ENCODE measurements around the gene PKM.

Gene PKM

DNA sequence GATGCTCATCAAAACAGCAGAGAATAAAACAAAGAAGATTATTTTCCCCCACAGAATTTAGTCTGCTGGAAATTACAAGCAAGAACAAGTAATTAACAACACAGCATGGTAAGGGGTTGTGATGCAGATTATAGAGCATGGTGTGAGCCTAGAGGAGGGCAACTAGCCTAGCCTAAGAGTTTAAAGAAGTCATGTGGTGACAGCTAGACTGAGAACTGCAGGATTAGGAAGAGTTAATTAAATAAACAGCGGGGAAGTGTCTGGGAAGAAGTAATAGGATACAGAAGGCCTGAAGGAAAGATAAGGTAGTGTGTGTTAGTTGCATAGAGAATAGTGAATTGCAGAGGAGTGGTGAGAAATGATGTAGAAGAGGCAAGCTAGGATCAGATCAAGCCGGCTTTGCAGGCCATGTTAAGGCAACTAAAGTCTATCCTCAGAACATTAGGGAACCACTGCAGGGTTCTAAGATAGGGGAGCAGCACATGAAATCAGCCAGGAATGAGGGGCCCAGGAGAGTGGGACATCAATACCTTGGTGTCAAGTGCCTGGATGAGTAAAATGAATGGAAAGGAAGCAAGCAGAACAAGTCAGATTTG lies 11.9 kb upstream of the PKM start:
- Mint-ChIP-seq H3K9me3 (no peaks in the 10 kb centered on the region), H3K4me1 (peaks cover 13% of the 10 kb centered on the region), H3K27ac (peak overlapping the region; percentile 66), H3K36me3 (peaks cover 72% of the 10 kb centered on the region), H3K4me3 (no peak overlapping the region)
- ATAC-seq = no peak
- no peak for DNase-seq (ENCODE audit: low spot score in 2 of 2)

DNA sequence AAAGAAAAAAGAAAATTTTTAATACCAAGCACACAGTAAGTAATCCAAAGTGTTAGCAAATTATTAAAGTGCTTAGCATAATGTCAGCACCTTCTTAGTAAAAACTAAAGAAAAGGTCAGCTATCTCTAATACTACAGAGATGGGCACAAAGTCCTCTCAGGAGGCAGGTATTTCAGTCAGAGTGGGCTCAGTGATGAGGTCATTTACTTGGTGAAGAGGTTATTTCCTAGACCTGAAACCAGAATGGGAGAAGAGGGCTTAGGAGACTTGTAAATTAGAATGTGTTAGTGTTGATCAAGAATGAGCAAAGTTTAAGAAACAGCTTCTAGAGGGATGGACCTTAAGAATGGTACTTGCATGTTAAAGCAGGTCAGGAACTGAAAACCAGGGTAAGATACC lies 8.7 kb upstream of the PKM start:
- no peak overlapping the region for H3K27ac Mint-ChIP-seq
- H3K9me3 Mint-ChIP-seq = no peaks in the 10 kb centered on the region
- peaks cover 31% of the 10 kb centered on the region for H3K4me1 Mint-ChIP-seq
- no peak overlapping the region for H3K4me3 Mint-ChIP-seq
- DNase-seq (ENCODE audit: low spot score in 2 of 2) (no peak), ATAC-seq (no peak)
- peaks cover 50% of the 10 kb centered on the region for H3K36me3 Mint-ChIP-seq

DNA sequence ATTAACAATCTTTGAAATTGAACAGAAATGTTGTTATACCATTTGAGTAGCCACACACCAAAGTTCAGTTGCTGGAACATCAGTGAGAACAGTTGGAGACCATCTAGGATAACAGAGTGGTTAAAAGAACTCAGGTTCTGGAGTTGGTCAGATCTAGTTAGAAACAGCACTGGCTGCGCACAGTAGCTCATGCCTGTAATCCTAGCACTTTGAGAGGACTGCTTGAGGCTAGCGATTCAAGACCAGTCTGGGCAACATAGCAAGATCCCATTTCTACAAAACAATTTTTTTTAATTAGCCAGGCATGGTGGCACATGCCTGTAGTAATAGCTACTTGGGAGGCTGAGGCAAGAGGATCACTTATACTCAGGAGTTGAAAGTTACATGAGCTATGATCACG lies 7.6 kb upstream of the PKM start:
- H3K36me3 Mint-ChIP-seq = peaks cover 50% of the 10 kb centered on the region
- ATAC-seq = no peak

DNA sequence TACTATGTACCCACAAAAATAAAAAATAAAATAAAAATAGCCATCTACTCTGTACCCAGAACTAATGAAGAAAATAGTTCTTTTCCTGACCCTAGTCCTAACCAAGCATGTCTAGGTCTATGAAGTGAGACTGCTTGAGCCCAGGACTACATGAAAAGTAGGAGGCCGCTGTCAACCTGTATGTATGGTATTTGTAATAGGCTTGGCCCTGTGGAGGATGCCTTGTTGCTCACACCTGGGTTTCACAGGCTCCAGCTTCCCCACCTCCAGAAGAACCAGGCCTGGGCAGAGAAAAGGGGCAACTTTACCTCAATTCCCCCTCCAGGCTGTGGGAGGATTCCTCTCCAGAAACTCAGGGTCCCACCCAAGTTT lies 6.8 kb upstream of the PKM start:
- peaks cover 50% of the 10 kb centered on the region for H3K36me3 Mint-ChIP-seq
- no peak for DNase-seq (ENCODE audit: low spot score in 2 of 2)
- peaks cover 29% of the 10 kb centered on the region for H3K4me1 Mint-ChIP-seq
- peak overlapping the region; percentile 69 for H3K4me3 Mint-ChIP-seq
- H3K27ac Mint-ChIP-seq = peak overlapping the region; percentile 96
- ATAC-seq = peak; percentile 36
- H3K9me3 Mint-ChIP-seq = no peaks in the 10 kb centered on the region

More for the DNA sequence above, 7.6 kb upstream of the PKM start:
- no peaks in the 10 kb centered on the region for H3K9me3 Mint-ChIP-seq
- H3K27ac Mint-ChIP-seq = peak overlapping the region; percentile 96
- no peak for DNase-seq (ENCODE audit: low spot score in 2 of 2)
- peaks cover 29% of the 10 kb centered on the region for H3K4me1 Mint-ChIP-seq
- H3K4me3 Mint-ChIP-seq = no peak overlapping the region

DNA sequence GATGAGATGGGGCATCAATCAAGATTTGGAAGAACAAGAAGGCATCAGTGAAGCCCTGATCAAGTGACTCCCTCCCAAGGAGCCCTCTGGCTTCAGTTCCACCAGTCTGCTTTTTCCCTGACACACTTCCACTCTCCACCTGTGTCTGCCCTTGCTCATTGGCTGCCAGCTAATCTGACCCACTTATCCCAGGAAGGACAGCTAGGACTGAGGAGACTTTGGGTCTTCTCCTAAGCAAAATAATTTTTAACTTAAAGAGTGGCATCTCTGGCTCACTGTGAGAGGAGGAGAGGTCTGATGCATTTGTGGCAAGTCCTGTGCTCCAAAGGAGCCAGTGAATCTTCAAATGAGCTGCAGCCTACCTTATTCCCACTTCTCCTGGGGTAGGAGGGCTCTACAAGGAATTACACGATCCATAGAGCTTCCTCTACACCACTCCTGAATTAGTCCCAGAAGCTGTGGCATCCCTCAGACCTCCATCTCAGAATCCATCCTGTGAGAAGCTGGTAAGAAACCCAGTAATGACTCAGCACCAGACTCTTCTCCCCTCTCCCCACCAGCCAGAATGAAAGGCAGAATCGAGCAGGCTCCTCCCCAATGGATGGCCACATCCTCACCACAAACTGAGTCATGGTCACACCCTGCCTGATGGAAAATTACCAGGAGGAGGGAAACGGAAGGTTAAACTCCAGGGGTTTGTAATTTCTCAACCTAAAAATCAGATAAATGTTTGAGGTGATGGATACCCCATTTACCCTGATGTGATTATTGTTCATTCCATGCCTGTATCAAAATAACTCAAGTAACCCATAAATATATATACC lies 6.3 kb upstream of the PKM start:
- Mint-ChIP-seq H3K36me3 (peaks cover 51% of the 10 kb centered on the region), H3K27ac (peak overlapping the region; percentile 96), H3K4me3 (peak overlapping the region; percentile 69), H3K4me1 (peaks cover 34% of the 10 kb centered on the region), H3K9me3 (no peaks in the 10 kb centered on the region)
- DNase-seq (ENCODE audit: low spot score in 2 of 2) = peak; percentile 55 to 90
- ATAC-seq = peak; percentile 98

DNA sequence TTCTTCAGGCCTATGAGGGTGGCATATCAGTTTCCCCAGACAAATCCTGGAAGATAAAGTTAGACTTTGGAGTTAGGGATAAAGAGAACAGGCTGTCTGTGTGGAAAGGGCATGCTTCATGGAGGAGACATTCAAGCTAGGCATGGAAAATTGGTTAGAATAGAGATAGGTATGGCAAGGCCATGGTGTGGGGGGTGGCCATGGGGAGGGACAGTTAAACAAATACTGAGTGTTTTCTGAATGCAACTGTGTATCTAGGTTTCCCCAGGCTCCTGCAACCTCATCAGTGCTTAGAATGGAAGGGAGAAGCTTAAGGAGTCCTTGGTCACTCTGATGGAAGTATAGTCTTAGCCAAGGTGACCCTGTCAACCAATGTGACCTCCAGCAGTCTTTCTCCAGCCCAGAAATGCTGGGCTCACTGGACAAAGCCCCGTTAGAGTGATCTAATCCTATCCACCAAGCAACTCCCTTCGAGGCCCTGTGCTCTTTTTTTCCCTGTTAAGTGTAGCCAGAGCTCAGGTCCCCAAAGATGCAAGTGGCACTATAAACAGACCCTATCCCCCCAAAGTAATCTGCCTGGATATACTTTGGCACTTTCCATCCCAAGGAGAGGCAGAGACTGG lies 5.5 kb upstream of the PKM start:
- Mint-ChIP-seq H3K27ac (peak overlapping the region; percentile 96), H3K36me3 (peaks cover 48% of the 10 kb centered on the region), H3K4me3 (peak overlapping the region; percentile 69), H3K4me1 (peaks cover 38% of the 10 kb centered on the region), H3K9me3 (no peaks in the 10 kb centered on the region)
- DNase-seq (ENCODE audit: low spot score in 2 of 2) (no peak), ATAC-seq (no peak)

DNA sequence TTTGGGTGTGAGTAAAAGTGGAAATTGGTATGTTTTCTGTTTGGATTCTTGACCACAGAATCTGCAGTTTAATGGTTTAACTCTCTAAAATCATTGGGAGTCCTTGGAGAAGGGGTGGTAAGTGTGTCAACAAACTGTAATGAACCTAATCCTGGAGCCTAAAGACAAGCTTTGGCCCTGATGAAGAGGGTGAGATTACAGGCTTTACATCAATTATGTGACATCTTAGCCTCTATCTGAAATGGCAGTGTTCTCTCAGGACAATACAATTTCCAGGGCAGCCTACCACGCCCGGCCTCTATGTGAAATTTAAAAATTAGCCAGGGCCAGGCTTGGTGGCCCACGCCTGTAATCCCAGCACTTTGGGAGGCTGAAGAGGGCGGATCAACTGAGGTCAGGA lies 4.3 kb upstream of the PKM start:
- H3K27ac Mint-ChIP-seq = no peak overlapping the region
- DNase-seq (ENCODE audit: low spot score in 2 of 2) = no peak

DNA sequence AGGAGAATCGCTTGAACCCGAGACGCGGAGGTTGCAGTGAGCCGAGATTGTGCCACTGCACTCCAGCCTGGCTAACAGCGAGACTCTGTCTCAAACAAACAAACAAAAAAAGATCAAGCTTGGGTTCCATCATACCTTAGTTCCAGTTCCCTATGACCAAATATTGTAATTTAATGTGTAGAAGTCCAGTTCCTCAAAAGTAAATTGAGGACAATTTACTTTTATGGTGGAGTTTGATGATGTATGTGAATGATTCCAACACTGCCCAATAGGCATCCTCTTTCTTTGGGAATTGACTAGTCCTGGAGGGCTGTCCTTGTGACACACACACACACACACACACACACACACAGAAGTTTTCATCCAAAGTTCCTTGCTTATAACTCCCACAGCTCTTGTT lies 2.8 kb upstream of the PKM start:
- H3K4me3 Mint-ChIP-seq = no peak overlapping the region
- peaks cover 52% of the 10 kb centered on the region for H3K36me3 Mint-ChIP-seq
- H3K9me3 Mint-ChIP-seq = no peaks in the 10 kb centered on the region
- DNase-seq (ENCODE audit: low spot score in 2 of 2) (no peak), ATAC-seq (no peak)
- H3K27ac Mint-ChIP-seq = no peak overlapping the region
- H3K4me1 Mint-ChIP-seq = peaks cover 35% of the 10 kb centered on the region

More for the DNA sequence above, 4.3 kb upstream of the PKM start:
- Mint-ChIP-seq H3K9me3 (no peaks in the 10 kb centered on the region), H3K4me3 (no peak overlapping the region), H3K4me1 (peaks cover 38% of the 10 kb centered on the region), H3K36me3 (peaks cover 48% of the 10 kb centered on the region)
- no peak for ATAC-seq

DNA sequence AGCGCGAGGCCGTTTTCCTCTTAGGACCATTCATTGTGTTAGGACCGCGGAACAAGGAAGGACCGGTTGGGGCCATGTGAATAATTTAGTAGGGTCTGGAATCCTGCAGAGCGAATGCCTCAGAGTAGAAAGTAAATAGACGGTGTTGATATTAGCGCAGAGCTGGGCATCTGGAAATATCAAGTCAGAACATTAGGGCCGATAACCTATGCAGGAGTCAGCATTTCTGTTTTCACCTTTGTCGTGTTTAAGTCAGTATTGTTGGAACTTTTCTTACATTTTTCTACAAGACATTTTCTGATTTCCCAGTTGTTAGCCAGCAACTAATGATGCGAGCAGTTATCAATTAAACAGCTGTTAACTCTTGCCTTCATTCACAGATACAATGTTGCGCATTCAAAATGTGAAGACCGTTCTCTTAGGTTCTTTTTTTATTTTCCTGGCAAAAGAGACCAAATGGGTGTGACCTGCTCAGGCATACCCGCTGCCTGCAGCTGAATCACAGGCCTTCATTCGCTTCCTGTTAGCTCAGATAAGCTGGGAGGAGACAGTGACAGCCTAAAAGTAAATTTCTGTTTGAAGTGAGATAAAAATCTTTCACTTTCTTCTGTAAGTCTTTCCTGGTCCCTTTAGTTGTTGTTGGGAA lies 966 bp upstream of the PKM start:
- Mint-ChIP-seq H3K27ac (peak overlapping the region; percentile 99), H3K4me3 (peak overlapping the region; percentile 99), H3K9me3 (no peaks in the 10 kb centered on the region), H3K36me3 (peaks cover 60% of the 10 kb centered on the region), H3K4me1 (peaks cover 39% of the 10 kb centered on the region)
- ATAC-seq (no peak), DNase-seq (ENCODE audit: low spot score in 2 of 2) (no peak)

DNA sequence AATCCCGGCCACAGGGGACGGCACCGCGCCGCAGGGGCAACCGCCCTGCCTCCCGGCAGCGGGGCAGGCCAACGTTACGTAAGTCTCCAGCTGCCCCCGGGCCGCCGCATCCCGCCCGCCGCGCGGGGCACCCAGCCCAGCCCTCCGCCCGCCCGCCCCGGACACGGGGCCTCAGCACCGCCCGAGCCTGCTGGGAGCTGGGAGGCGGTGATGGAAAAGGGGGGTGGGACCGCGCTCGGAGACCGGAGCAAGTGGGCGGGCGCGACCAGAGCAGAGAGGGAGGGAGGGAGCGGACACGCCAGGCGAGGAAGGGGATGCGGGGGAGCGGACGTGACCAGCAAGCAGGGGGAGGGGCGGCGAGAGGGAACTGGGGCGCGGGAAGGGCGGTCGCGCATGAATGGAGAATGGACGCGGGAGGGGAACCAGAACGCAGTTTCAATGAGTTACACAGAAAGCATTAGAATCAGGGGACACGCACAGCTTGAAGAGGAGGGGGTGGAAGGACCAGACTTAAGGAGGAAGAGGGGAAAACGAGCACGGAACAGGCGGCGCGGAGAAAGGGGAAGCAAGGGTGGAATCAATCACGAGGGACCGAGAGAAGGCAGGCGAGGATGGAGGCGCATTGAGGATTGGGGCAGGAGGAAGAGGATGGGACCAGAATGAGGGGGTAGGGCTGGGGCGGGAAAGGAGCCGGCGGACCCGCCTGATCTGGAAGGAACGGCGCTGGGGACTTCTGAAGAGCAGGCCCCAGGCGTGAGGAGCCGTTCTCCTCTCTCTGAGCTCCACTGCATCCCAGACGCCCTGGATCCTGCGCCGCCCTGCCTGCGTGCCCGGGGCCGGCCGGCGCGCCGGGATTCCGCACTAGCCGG lies 559 bp downstream of the PKM start:
- ATAC-seq (peak; percentile 1), DNase-seq (ENCODE audit: low spot score in 2 of 2) (peak; percentile 65 to 91)
- Mint-ChIP-seq H3K4me3 (peak overlapping the region; percentile 99), H3K9me3 (no peaks in the 10 kb centered on the region), H3K27ac (peak overlapping the region; percentile 99), H3K36me3 (peaks cover 76% of the 10 kb centered on the region), H3K4me1 (peaks cover 41% of the 10 kb centered on the region)

DNA sequence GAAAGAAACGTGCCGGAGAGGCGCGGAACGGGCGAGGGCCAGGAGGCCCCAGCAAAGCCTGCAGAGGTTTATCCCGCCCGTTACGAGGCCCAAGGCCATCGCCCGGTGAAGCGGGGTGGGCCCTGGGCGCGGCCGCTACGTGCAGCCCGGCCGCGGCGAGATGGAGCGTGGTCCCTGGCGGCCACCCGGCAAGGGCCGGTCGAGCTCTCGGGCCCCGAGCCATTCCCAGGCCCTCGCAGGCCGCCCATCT lies 1.1 kb downstream of the PKM start:
- DNase-seq (ENCODE audit: low spot score in 2 of 2) (no peak), ATAC-seq (no peak)
- H3K27ac Mint-ChIP-seq = peak overlapping the region; percentile 99
- peak overlapping the region; percentile 99 for H3K4me3 Mint-ChIP-seq
- H3K36me3 Mint-ChIP-seq = peaks cover 81% of the 10 kb centered on the region
- peaks cover 44% of the 10 kb centered on the region for H3K4me1 Mint-ChIP-seq
- no peaks in the 10 kb centered on the region for H3K9me3 Mint-ChIP-seq

DNA sequence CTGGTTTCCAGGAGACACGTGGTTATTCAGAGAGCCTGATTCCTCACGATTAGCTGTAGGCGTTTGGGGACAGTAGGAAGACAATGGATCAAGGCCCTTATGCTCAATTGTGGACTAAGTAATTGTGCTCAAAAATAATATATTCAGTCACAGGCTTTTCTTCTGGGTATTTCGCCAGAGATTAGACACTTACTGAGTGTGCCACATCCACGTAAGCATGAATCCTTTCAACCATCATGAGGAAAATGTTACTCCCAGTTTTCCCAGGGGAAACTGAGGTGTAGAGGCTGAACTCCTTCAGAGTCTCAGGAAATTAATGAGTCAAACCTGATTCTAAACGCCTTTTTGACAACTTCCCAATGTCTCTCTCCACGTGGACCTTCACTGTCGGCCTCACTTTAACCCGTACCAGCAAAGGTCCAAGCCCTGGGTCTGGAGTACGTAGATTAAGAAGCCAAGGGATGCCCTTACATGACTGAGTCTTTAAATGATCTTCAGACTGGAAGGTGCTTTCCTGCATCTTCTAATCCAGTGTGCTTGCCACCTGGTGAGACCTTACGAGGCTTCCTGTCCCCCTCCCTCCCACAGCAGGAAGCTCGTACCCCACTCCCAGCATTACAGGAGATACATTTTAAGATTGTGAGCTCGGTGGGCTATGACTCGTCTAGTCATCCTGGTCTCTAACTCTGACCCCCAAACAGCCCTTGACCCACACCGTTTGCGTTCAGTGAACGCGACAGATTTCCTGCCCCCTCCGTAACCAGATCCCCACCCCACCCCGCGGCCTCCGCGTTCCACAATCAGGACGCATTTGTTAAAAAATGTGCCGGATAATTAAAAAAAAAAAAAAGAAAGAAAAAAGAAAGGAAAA lies 1.7 kb downstream of the PKM start:
- peak overlapping the region; percentile 99 for H3K4me3 Mint-ChIP-seq
- peaks cover 85% of the 10 kb centered on the region for H3K36me3 Mint-ChIP-seq
- peak overlapping the region; percentile 99 for H3K27ac Mint-ChIP-seq
- no peaks in the 10 kb centered on the region for H3K9me3 Mint-ChIP-seq
- H3K4me1 Mint-ChIP-seq = peaks cover 44% of the 10 kb centered on the region
- no peak for ATAC-seq
- DNase-seq (ENCODE audit: low spot score in 2 of 2) = peak; percentile 28 to 72

DNA sequence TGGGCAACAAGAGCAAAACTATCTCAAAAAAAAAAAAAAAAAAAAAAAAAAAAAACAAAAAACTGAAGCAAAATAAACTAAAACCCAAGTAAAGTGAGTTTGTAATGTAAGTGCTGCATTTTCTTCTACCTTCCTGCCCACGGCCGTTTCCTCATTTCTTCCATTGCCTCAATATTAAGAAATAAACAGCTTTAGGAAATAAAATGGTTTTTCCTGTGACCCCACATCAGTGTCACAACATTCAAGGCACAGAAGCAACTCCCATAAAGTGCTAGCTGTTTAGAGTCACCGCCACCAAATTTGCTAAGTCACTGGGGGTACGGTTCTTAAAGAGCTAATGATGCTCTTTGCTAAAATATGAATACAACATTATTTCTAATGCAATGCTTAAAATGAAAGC lies 3.3 kb downstream of the PKM start:
- no peak for DNase-seq (ENCODE audit: low spot score in 2 of 2)
- Mint-ChIP-seq H3K27ac (peak overlapping the region; percentile 99), H3K9me3 (no peaks in the 10 kb centered on the region), H3K4me3 (peak overlapping the region; percentile 99), H3K4me1 (peaks cover 55% of the 10 kb centered on the region), H3K36me3 (peaks cover 97% of the 10 kb centered on the region)
- no peak for ATAC-seq

DNA sequence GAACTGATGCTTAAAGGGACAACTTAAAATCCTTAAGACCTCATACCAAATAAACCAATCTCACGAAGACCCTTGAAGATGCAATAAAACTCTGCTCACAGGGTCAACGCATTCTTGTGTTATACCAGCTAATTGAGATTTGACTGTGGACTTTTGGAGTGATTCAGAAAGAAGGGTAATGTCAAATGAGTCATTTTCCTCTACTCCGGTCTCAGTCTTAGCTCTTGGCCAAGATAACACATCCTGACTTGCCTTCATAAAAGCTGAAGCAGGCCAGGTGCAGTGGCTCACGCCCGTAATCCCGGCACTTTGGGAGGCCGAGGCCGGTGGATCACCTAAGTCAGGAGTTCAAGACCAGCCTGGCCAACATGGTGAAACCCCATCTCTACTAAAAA lies 3.8 kb downstream of the PKM start:
- peak; percentile 28 to 82 for DNase-seq (ENCODE audit: low spot score in 2 of 2)
- Mint-ChIP-seq H3K27ac (peak overlapping the region; percentile 99), H3K4me1 (peaks cover 55% of the 10 kb centered on the region), H3K9me3 (no peaks in the 10 kb centered on the region), H3K36me3 (peaks cover 98% of the 10 kb centered on the region), H3K4me3 (peak overlapping the region; percentile 99)
- peak; percentile 57 for ATAC-seq

Measured in stimulated activated effector memory CD8-positive, alpha-beta T cell treated with anti-CD3 and anti-CD28 coated beads, Interleukin-12 subunit alpha, Interleukin-12 subunit beta, amount 100 ng/mL, for 72 hours (primary cell).